Measurements from ENCODE around the gene MS4A4A. TPM values are rescaled to one million over a fixed set of nuclear protein-coding genes. Genes with fewer than 3 reads are reported as not detected.

MS4A4A gene
- total RNA-seq, 1 donor from 2014 or later: 5.6 TPM

- ATAC-seq (peak; percentile 52), DNase-seq (ENCODE audit: low spot score) (no peak)
Observed at GRCh38 chr11:60345489-60345888, 65.0 kb downstream of the MS4A4A start.

GRCh38 chr11:60347084-60347797, 66.8 kb downstream of the MS4A4A start:
- no peak for DNase-seq (ENCODE audit: low spot score)
- no peak for ATAC-seq

- DNase-seq (ENCODE audit: low spot score): no peak
- ATAC-seq: no peak
Observed at GRCh38 chr11:60348116-60348515, 67.7 kb downstream of the MS4A4A start.

- no peak for ATAC-seq
Observed at GRCh38 chr11:60349990-60350389, 69.5 kb downstream of the MS4A4A start.

GRCh38 chr11:60357771-60358170, 77.3 kb downstream of the MS4A4A start:
- no peak for ATAC-seq
- DNase-seq (ENCODE audit: low spot score): no peak

More at GRCh38 chr11:60349990-60350389, 69.5 kb downstream of the MS4A4A start:
- no peak for DNase-seq (ENCODE audit: low spot score)

Other genes starting within 250 kb of the MS4A4A start
- gene OOSP2, start 240.3 kb upstream of the MS4A4A start, total RNA-seq: not detected
- 0.25 TPM for gene MS4A3, start 224.0 kb upstream of the MS4A4A start, total RNA-seq
- 0.15 TPM for gene MS4A2, start 192.0 kb upstream of the MS4A4A start, total RNA-seq
- gene MS4A6A, start 97.6 kb upstream of the MS4A4A start, total RNA-seq: 37.7 TPM
- 2.3 TPM for gene MS4A4E, start 37.5 kb upstream of the MS4A4A start, total RNA-seq
- not detected for gene MS4A6E, start 46.6 kb downstream of the MS4A4A start, total RNA-seq
- gene MS4A7, start 97.9 kb downstream of the MS4A4A start, total RNA-seq: 13.7 TPM
- 0.43 TPM for gene MS4A14, start 115.8 kb downstream of the MS4A4A start, total RNA-seq
- gene MS4A5, start 148.9 kb downstream of the MS4A4A start, total RNA-seq: not detected
- gene MS4A1, start 175.2 kb downstream of the MS4A4A start, total RNA-seq: 0.40 TPM
- gene MS4A12, start 212.1 kb downstream of the MS4A4A start, total RNA-seq: not detected
- not detected for gene MS4A13, start 234.7 kb downstream of the MS4A4A start, total RNA-seq

Measured in left lobe of liver (tissue), 2 donors.